Neutrophil (primary cell): Measurements from ENCODE around the gene PYDC1.
"Not testable (repeated sequence)": the region's sequence is repeated elsewhere in the genome, so short reads cannot be mapped to it uniquely, and the experiment has no call there.

ENCODE experiments used
- H3K27ac ChIP-seq: fragments of 200-600 bp; sonication (generic); 2 replicates; pipeline ENCODE4 v1.5.1; 2016; ENCODE audit warnings: mild to moderate bottlenecking, moderate library complexity
- H3K27me3 ChIP-seq: fragments of 200-600 bp; sonication (generic); 2 replicates; pipeline ENCODE4 v1.6.0; 2016; ENCODE audit warnings: mild to moderate bottlenecking
- H3K36me3 ChIP-seq: fragments of 200-600 bp; sonication (generic); 2 replicates; pipeline ENCODE4 v1.5.1; 2017
- H3K4me1 ChIP-seq, 2 experiments: fragments of 200-600 bp in 1 of 2; sonication (generic) in 1 of 2; 1 replicate in 1 of 2; 2 replicates in 1 of 2; pipeline versions ENCODE4 v1.5.1 to v1.6.1; 2013 to 2016; ENCODE audit warnings: low read depth in 1 of 2, low read length in 1 of 2, mild to moderate bottlenecking in 1 of 2, moderate library complexity in 1 of 2; ENCODE audit not compliant: control insufficient read depth in 1 of 2, insufficient read depth in 1 of 2
- H3K4me3 ChIP-seq, 2 experiments: fragments of 200-600 bp in 1 of 2; sonication (generic) in 1 of 2; 1 replicate in 1 of 2; 2 replicates in 1 of 2; pipeline ENCODE4 v1.5.1; 2013 to 2016; ENCODE audit warnings: low read depth in 1 of 2, low read length in 1 of 2, mild to moderate bottlenecking in 1 of 2, moderate library complexity in 1 of 2
- H3K9me3 ChIP-seq: fragments of 200-600 bp; sonication (generic); 2 replicates; pipeline ENCODE4 v1.5.1; 2016
- CTCF ChIP-seq: fragments of 200-600 bp; sonication (generic); IDR thresholded peaks from 2 replicates; pipeline ENCODE4 v1.5.1; 2016; ENCODE audit warnings: antibody characterized with exemption

The PYDC1 gene

GRCh38 chr16:31181102-31181830 lies 35.7 kb downstream of the PYDC1 start:
- Histone ChIP-seq H3K4me3 (peak overlapping the region; percentile 94 to 96), H3K36me3 (peaks cover 38% of the 10 kb centered on the region), H3K9me3 (no peaks in the 10 kb centered on the region), H3K27me3 (no peaks in the 10 kb centered on the region), H3K27ac (peak overlapping the region; percentile 93), H3K4me1 (peaks cover 47 to 53% of the 10 kb centered on the region in 2 experiments)
- TF ChIP-seq CTCF, result no peak

GRCh38 chr16:31179747-31180459 lies 37.0 kb downstream of the PYDC1 start, which contains the start of gene FUS:
Gene FUS, plus strand, starts transcription at chr16:31180139. Its CDS starts 76 bp downstream, at chr16:31180215.
- peaks cover 35 to 40% of the 10 kb centered on the region in 2 experiments for H3K4me1 ChIP-seq

GRCh38 chr16:31179219-31179746 lies 37.7 kb downstream of the PYDC1 start:
- no peaks in the 10 kb centered on the region for H3K9me3 ChIP-seq
- H3K27me3 ChIP-seq, result no peaks in the 10 kb centered on the region
- no peak for TF ChIP-seq CTCF
- H3K36me3 ChIP-seq, result peaks cover 23% of the 10 kb centered on the region
- H3K4me3 ChIP-seq, result peak overlapping the region; percentile 94 to 96
- peaks cover 35 to 40% of the 10 kb centered on the region in 2 experiments for H3K4me1 ChIP-seq
- H3K27ac ChIP-seq, result peak overlapping the region; percentile 93

More at GRCh38 chr16:31179747-31180459, 37.0 kb downstream of the PYDC1 start, which contains the start of gene FUS:
- Histone ChIP-seq H3K27ac (peak within 1 kb of the TSS; percentile 93), H3K36me3 (peaks cover 29% of the 10 kb centered on the region), H3K4me3 (peak within 1 kb of the TSS; percentile 94 to 96), H3K9me3 (no peaks in the 10 kb centered on the region), H3K27me3 (no peaks in the 10 kb centered on the region)
- TF ChIP-seq CTCF, result peak; percentile 28

- Histone ChIP-seq H3K9me3 (no peaks in the 10 kb centered on the region), H3K4me1 (peaks cover 25 to 28% of the 10 kb centered on the region in 2 experiments), H3K27me3 (no peaks in the 10 kb centered on the region), H3K4me3 (no peak overlapping the region), H3K36me3 (peaks cover 2% of the 10 kb centered on the region), H3K27ac (no peak overlapping the region)
- no peak for TF ChIP-seq CTCF
Observed at GRCh38 chr16:31177136-31177535, 39.8 kb downstream of the PYDC1 start.

GRCh38 chr16:31170048-31170447 lies 46.9 kb downstream of the PYDC1 start:
- H3K36me3 ChIP-seq, H3K4me1 ChIP-seq, H3K27ac ChIP-seq, H3K27me3 ChIP-seq, H3K4me3 ChIP-seq, H3K9me3 ChIP-seq: not testable (repeated sequence)
